CD4-positive, alpha-beta T cell treated with Interleukin-4 for 4 hours (primary cell): Measurements from ENCODE around the gene SHISA6.

Source experiments
- DNase-seq: peaks from one replicate; pipeline ENCODE4 v3.0.0-alpha.2; 2020

The SHISA6 gene

DNA sequence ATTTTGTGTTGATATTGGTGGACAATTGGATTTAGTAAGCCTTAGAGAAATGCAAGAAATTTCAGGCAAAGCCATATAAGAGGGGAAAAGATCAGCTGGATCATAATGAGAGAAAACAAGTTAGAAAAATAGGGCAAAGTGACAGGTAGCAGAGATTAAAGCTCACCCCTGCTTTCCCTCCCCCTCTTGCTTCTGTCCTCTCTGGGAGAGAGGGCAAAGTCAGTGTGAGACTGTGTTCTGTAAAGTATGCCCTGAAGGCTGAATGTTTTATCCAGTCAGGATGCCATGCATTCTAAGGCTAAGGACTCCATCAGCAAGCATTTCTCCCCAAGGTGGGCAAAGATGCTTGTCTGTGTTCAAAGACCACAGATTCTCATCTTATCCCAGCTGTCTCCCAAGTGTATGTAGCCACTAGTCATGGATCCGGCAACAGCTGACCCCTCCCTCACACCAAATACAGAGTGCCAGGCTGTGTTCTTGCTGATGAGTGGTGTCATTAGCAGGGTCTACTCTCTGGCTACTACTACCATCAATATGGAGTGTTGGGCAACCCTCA is 221.1 kb downstream of the SHISA6 start:
- no peak for DNase-seq

DNA sequence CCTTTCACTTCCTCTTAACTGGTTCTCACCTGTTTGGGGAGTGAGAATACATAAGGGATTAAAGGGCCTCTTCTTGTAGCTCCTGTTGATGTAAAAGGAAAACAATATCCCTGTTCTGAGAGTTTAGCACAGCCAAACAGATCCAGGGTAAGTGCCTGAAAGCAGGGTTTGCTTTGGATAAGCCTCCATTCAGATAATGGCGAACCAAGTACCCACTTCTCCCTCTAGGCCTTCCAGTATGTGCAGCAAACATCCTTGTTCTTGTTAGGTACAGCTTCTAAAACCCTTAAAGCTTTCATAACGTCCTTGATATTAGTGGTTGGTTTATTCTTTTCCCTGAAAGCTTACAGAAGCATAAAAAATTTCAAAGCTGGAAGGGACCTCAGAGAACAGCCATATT is 226.6 kb downstream of the SHISA6 start:
- no peak for DNase-seq

DNA sequence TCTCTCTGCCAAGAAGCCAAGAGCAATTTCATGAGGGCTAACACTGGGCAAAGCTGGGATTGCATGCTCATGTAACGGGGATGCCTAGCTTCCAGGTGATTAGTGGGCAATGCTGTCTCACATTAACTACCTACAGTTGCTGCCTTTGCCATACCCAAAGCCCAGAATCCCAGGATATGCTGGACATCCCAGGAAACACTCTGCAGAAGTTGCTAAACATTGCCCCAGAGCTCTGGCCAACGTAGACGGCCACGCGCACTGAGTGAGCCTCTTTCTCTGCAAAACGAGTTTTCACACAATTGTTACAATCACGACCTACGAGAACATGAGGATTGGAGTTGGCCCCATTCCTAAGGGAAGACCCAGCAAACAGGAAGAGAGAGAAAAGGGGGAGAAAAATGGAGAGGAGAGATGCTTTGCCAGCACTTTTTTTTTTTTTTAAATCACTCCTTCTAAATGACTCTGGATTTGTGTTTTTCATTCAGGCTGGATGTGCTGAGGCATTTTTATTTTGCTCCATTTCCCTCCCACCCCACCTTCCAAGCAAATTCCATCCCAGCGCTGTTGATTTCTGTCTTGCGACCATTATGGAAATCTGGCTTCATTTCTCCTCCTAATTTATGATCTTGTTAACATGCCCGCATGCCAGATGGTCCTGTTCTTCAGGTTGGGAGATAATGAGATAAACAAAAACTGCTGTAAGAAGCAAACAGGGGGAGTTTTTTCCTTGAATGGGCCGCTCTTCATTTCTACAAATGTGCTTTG is 244.5 kb downstream of the SHISA6 start:
- DNase-seq: no peak

GRCh38 chr17:11486101-11486867 is 245.3 kb downstream of the SHISA6 start:
- DNase-seq: no peak

DNA sequence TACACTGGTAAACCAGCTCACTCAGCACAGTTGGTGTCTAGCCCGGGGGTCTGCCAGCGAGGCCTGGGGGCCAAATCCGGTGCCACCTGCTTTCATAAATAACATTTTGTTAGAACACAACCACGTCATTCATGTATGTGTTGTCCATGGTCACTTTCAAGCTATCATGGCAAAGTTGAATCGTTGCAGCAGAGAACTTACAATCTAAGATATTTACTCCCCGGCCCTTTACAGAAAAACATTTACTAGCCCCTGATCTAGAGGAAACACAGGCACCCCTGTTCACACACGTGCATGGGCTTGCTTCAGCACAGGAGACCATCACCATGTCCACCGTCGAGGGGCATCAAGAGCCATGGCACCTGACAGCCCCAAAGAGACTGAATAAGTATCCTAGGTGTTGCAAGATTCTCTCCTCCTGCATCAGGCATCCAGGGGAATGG is 245.9 kb downstream of the SHISA6 start:
- no peak for DNase-seq

- no peak for DNase-seq
Measured at GRCh38 chr17:11487469-11487868, 246.5 kb downstream of the SHISA6 start.

- no peak for DNase-seq
Measured at GRCh38 chr17:11488407-11488806, 247.4 kb downstream of the SHISA6 start.

DNA sequence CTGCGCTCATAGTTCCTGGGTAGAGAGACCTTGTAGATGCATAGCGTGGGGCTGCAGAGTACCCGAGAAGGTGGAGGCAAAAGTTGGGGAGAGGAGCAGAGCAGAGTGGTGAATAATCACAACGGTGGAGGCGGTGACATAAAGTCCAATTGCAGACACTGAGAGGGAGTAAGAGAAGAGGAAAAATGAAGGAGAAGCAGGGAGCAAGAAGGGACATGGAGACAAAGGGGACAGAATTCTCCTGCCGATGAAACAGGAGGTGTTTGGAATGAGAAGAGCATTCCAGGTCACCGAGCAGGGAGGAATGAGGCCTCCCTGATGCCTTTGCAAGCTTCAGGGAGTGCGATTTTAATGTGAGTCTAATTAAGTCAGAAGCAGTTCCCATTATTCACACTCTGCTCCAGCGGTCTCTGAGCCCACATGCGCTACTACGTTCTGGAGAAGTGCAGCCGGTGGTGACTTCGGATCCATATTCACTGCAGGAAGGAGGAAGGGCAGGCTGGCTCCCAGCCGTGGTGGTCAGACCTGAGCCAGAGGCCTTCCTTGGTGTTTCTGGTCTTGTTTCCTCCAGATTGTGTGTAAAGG is 249.2 kb downstream of the SHISA6 start:
- DNase-seq: no peak

- no peak for DNase-seq
Measured at GRCh38 chr17:11492511-11492910, 251.5 kb downstream of the SHISA6 start.

GRCh38 chr17:11493936-11494335 is 252.9 kb downstream of the SHISA6 start:
- no peak for DNase-seq

- DNase-seq: no peak
Measured at GRCh38 chr17:11495613-11496012, 254.6 kb downstream of the SHISA6 start.

- no peak for DNase-seq
Measured at GRCh38 chr17:11499881-11500280, 258.9 kb downstream of the SHISA6 start.

GRCh38 chr17:11503308-11504035 is 262.5 kb downstream of the SHISA6 start:
- DNase-seq: no peak

- no peak for DNase-seq
Measured at GRCh38 chr17:11506635-11507034, 265.6 kb downstream of the SHISA6 start.

DNA sequence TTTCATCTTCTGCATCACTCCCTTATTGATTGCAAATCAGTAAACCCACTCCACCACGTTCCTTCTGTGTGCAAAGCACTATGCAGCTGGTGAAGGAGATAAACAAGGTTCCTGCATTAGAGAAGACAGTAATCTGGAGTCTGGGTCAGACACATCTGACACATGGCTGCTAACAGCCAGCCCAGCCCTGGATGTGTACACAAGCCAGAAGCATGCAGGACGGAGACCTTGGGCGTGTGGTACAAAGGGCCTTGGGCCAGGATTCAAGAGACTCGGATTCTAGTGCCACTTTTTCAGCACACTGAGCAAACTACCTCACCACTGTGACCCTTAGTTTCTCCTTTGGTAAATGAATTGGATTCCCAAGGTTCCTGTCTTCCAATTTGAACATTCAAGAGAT is 270.7 kb downstream of the SHISA6 start:
- no peak for DNase-seq

GRCh38 chr17:11514565-11514964 is 273.6 kb downstream of the SHISA6 start:
- DNase-seq: no peak

- no peak for DNase-seq
Measured at GRCh38 chr17:11514981-11515680, 274.1 kb downstream of the SHISA6 start.

DNA sequence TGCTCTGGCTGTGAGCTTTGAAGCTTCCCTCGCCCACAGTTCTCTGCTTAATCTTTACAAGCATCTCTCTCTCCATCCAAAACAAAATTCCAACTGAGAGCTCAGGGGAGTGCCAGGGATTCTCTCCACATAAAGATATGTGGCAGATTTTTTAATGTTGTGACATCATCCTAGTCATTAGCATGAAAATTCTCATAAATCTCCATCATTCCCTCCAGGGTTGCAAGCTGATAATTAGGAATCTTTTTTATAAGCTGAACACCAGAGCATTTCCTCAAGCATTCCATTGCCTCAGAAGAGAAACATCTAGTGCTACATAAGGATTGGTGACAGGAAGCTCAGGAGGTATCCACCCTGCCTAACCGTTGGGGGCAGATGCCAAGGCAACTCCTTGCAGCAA is 274.9 kb downstream of the SHISA6 start:
- no peak for DNase-seq

DNA sequence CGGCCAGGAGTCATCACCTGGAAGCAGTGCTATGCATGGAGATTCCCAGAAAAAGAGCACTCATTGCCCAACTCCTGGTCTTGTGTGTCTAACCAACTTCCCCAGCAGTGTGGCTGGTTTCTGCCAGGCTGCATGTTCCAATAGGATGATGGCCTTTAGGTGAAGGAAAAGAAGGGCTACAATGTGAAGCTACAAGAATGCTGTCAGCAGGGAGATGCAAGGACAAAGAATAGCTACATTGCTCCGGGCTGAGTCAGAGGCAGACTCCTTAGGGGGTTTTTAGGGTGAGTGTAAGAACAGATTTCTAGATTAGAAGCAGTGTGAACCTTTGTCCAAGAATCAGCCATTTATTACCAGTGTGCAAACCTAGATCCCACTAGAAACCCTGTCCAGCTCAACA is 294.2 kb downstream of the SHISA6 start:
- no peak for DNase-seq

- DNase-seq: no peak
Measured at GRCh38 chr17:11538366-11538765, 297.4 kb downstream of the SHISA6 start.

DNA sequence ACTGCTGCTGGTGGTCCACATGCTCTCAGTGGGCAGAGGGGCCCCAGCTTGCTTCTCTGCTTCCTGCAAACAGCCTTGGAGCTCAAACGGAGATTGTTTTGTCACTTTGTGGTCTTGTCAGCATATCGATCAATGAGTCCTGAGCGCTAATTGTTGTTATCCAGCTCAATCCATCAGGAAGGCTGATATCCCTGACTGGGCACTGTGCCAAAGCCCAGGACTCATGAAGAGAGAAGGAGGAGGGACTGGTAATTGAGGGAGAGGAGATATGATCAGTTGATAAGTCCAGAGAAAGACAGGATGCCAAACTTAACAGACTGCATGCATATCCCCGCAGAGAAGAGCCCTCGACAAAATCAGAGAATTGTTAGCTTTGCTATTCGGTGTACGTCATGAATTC is 298.6 kb downstream of the SHISA6 start:
- DNase-seq: no peak

DNA sequence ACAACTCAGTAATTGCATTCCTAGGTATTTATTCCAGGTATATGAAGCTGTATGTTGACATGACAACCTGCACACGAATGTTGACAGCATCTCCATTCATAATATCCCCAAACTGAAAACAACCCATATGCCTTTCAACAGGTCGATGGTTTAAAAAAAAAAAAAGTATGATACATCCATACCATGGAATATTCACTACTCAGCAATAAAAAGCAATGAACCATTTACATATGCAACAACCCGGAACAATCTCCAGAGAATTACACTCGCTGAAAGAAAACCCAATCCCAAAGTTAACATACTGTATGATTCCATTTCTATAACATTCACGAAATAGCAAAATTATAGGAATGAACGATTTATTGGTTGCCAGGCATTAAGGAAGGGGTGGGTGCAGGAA is 304.0 kb downstream of the SHISA6 start:
- DNase-seq: no peak
